ENCODE data around the gene NFU1. TPM values are rescaled to one million over a fixed set of nuclear protein-coding genes. Genes with fewer than 3 reads are reported as not detected.
A peak's percentile ranks its signal among the peaks of the same experiment; 100 is the strongest.

NFU1 gene
- total and polyA plus RNA-seq, 2 of the 4 experiments (the other 2 are of a cell fraction) = 24.0 to 32.4 TPM

- POLR2A ChIA-PET (ENCODE audit: unreplicated experiment) = no interaction called here
- BruUV-seq (replicated peaks) = no TSS peak
- ATAC-seq (ENCODE audit: low read depth) (peak; percentile 2; the same call in 1 of the 2 replicates), DNase-seq (no peak)
- Histone ChIP-seq H3K79me1 (ENCODE audit: low read depth in 1 of 2, low read length in 2 of 2) (peaks cover 8 to 17% of the 10 kb centered on the region in 2 experiments; a peak in 3 of 4 replicates), H3K23ac (ENCODE audit: low read depth, low read length) (peak overlapping the region; percentile 97), H3K27ac (ENCODE audit: insufficient read depth, low read length) (peak overlapping the region; percentile 84), H2BK5ac (ENCODE audit: low read depth, low read length, poor library complexity, severe bottlenecking) (peak overlapping the region; percentile 86), H4K8ac (ENCODE audit: low read depth in 2 of 2, low read length in 2 of 2) (peak overlapping the region; percentile 97 to 98), H3K9ac (ENCODE audit: low read depth, low read length) (peak overlapping the region; percentile 89), H4K20me1 (ENCODE audit: insufficient read depth, low read length) (peaks cover 22% of the 10 kb centered on the region; the same call in 1 of the 2 replicates), H3K56ac (ENCODE audit: extremely low read depth, insufficient read depth, low read length) (peak overlapping the region; percentile 78), H2BK15ac (ENCODE audit: low read depth, low read length) (peak overlapping the region; percentile 12; the same call in 1 of the 3 replicates), H3K4ac (ENCODE audit: low read depth, low read length) (peak overlapping the region; percentile 95), H2AFZ (replicated peaks; ENCODE audit: low read length, poor library complexity) (peak overlapping the region; percentile 95), H3K27me3 (ENCODE audit: control insufficient read depth, insufficient read depth, low read length) (no peaks in the 10 kb centered on the region), H2AK9ac (replicated peaks; ENCODE audit: low read depth, low read length, poor library complexity) (peak overlapping the region; percentile 97), H2BK120ac (ENCODE audit: low read depth, low read length) (peak overlapping the region; percentile 72), H3K9me3 (ENCODE audit: control insufficient read depth, insufficient read depth, low read length) (no peaks in the 10 kb centered on the region), H4K5ac (ENCODE audit: low read depth, low read length) (peak overlapping the region; percentile 92), H2BK20ac (ENCODE audit: low read depth, low read length) (peak overlapping the region; percentile 50; the same call in 1 of the 2 replicates), H4K91ac (ENCODE audit: insufficient read depth, low read depth, low read length) (peak overlapping the region; percentile 97), H3K4me2 (ENCODE audit: low read depth, low read length) (peak overlapping the region; percentile 92), H3K9me1 (ENCODE audit: insufficient read depth, low read length) (peaks cover 2% of the 10 kb centered on the region; the same call in 1 of the 2 replicates), H3K14ac (replicated peaks; ENCODE audit: low read depth, low read length) (peak overlapping the region; percentile 96), H3K4me3 (ENCODE audit: insufficient read depth, low read depth, low read length) (peak overlapping the region; percentile 74), H3K36me3 (ENCODE audit: control insufficient read depth, insufficient read depth, low read length) (no peaks in the 10 kb centered on the region), H2AK5ac (ENCODE audit: low read depth, low read length) (peak overlapping the region; percentile 91), H3K4me1 (ENCODE audit: control insufficient read depth, insufficient read depth, low read length) (peaks cover 4% of the 10 kb centered on the region; the same call in 1 of the 2 replicates), H3K18ac (ENCODE audit: low read depth, low read length) (peak overlapping the region; percentile 85)
- dilution Hi-C loops (cut with HindIII; ENCODE audit: low sequenced_read_pairs, unreplicated experiment) = no loop called here
- WGBS, 2 experiments (ENCODE audit: extremely low coverage in 2 of 2, insufficient read length in 1 of 2) = 80% methylated on average over 1 of the region's 14 CpGs; no CpG with 5 or more reads in 1 of the 2 experiments
- in situ Hi-C loops (cut with MboI; ENCODE audit: low sequenced_read_pairs) = no loop called here
- intact Hi-C loops (cut with micrococcal nuclease) = no loop called here
- CTCF ChIA-PET = interaction anchor here (0.6 kb wide), 1 partner anchor 60 kb away, joined by 4 read pairs; no protein-coding TSS in a partner anchor
- no peak for TF ChIP-seq MAZ (IDR thresholded peaks at IDR 0.05; ENCODE audit: borderline replicate concordance, low read depth, low read length)
- no peak for TF ChIP-seq MAFK (IDR thresholded peaks at IDR 0.05; ENCODE audit: low read depth, low read length)
- TF ChIP-seq BHLHE40 (IDR thresholded peaks at IDR 0.05; ENCODE audit: low read depth, low read length) = no peak
- no peak for TF ChIP-seq SMC3 (IDR thresholded peaks at IDR 0.05; ENCODE audit: low read depth, low read length)
- TF ChIP-seq RCOR1 (IDR thresholded peaks at IDR 0.05; ENCODE audit: insufficient replicate concordance, low read length) = no peak
- TF ChIP-seq CHD1 (IDR thresholded peaks at IDR 0.05; ENCODE audit: low read depth, low read length) = no peak
- no peak for TF ChIP-seq POLR2A (IDR thresholded peaks at IDR 0.05; ENCODE audit: low read depth, low read length)
- no peak for TF ChIP-seq RFX5 (IDR thresholded peaks at IDR 0.05; ENCODE audit: low read depth, low read length)
- TF ChIP-seq, protein P1, sequence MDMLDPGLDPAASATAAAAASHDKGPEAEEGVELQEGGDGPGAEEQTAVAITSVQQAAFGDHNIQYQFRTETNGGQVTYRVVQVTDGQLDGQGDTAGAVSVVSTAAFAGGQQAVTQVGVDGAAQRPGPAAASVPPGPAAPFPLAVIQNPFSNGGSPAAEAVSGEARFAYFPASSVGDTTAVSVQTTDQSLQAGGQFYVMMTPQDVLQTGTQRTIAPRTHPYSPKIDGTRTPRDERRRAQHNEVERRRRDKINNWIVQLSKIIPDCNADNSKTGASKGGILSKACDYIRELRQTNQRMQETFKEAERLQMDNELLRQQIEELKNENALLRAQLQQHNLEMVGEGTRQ (IDR thresholded peaks at IDR 0.05; ENCODE audit: low read depth, low read length) = no peak
- TF ChIP-seq MXI1 (IDR thresholded peaks at IDR 0.05; ENCODE audit: borderline replicate concordance, low read depth, low read length) = no peak
- no peak for TF ChIP-seq FOS (IDR thresholded peaks at IDR 0.05; ENCODE audit: low read depth, low read length)
- no peak for TF ChIP-seq CTCF (conservative IDR thresholded peaks at IDR 0.05; ENCODE audit: low read depth, low read length)
- TF ChIP-seq, protein P2, sequence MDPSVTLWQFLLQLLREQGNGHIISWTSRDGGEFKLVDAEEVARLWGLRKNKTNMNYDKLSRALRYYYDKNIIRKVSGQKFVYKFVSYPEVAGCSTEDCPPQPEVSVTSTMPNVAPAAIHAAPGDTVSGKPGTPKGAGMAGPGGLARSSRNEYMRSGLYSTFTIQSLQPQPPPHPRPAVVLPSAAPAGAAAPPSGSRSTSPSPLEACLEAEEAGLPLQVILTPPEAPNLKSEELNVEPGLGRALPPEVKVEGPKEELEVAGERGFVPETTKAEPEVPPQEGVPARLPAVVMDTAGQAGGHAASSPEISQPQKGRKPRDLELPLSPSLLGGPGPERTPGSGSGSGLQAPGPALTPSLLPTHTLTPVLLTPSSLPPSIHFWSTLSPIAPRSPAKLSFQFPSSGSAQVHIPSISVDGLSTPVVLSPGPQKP (IDR thresholded peaks at IDR 0.05; ENCODE audit: borderline replicate concordance, low read depth, low read length) = no peak
- TF ChIP-seq CEBPB (IDR thresholded peaks at IDR 0.05; ENCODE audit: low read depth, low read length) = no peak
Measured at GRCh38 chr2:69387770-69388481, 49.3 kb downstream of the NFU1 start.
